ENCODE measurements around the gene IFI27L1. TPM values are rescaled to one million over a fixed set of nuclear protein-coding genes. Genes with fewer than 3 reads are reported as not detected.

Gene IFI27L1, protein sequence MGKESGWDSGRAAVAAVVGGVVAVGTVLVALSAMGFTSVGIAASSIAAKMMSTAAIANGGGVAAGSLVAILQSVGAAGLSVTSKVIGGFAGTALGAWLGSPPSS
- 25.8 and 30.0 TPM in 2 replicates for total RNA-seq
- long read RNA-seq, partial matches to known transcripts, result 1 of 12 reads
- long read RNA-seq, other reads (novel, unspliced or antisense), result 10 of 12 reads

DNA sequence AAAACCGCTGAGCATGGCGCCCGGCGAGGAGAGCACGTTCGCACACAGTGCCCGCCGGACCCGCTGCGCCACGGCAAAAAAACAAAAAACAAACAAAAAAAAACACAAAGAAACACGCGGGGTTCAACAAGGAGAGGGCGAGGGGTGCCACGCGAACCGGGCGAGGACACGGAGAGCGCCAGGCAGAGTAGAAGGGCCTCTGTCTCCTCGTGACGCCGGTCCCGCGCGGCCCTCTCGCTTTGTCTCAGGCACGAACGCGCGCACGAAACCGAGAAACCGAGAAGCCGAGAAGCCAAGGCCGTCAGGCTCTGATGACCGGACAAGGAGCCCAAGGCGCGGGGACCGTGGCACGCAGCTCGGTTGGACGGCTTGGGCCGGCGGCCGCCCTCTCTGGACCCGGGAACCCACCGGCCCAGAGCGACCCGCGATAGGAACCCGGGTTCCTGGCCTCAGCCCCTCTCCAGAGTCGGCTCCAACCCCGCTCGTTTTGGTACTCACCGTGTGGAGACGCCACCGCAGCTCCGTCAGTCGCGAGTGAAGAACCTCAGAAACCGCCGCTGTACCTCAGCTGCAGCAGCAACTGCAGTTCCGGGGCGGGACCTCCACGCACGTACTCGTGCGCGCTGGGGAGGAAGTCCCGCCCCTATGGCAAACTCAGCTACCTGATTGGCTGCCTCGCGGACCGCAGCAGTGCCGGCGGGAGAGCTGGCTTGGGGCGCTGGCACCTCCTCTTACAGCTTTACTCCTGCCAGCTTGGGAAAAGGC is at the start of gene IFI27L1, which contains the start of gene DDX24:
Gene IFI27L1 (plus strand): TSS at position 690 of the 765 bp plus-strand sequence. CDS start 15,628 bp downstream, outside the sequence.
Gene DDX24 (minus strand): TSS at position 582 of the 765 bp plus-strand sequence. CDS start 1,460 bp downstream, outside the sequence.
- H3K36me3 Mint-ChIP-seq (ENCODE audit: unreplicated experiment), result peaks cover 25% of the 10 kb centered on the region
- H3K9me3 Mint-ChIP-seq (ENCODE audit: unreplicated experiment), result no peaks in the 10 kb centered on the region
- TF ChIP-seq, protein P1, sequence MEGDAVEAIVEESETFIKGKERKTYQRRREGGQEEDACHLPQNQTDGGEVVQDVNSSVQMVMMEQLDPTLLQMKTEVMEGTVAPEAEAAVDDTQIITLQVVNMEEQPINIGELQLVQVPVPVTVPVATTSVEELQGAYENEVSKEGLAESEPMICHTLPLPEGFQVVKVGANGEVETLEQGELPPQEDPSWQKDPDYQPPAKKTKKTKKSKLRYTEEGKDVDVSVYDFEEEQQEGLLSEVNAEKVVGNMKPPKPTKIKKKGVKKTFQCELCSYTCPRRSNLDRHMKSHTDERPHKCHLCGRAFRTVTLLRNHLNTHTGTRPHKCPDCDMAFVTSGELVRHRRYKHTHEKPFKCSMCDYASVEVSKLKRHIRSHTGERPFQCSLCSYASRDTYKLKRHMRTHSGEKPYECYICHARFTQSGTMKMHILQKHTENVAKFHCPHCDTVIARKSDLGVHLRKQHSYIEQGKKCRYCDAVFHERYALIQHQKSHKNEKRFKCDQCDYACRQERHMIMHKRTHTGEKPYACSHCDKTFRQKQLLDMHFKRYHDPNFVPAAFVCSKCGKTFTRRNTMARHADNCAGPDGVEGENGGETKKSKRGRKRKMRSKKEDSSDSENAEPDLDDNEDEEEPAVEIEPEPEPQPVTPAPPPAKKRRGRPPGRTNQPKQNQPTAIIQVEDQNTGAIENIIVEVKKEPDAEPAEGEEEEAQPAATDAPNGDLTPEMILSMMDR (IDR thresholded peaks at IDR 0.05), result no peak
- H3K4me3 Mint-ChIP-seq (ENCODE audit: unreplicated experiment), result peak within 1 kb of the TSS; percentile 100
- H3K27me3 Mint-ChIP-seq (ENCODE audit: unreplicated experiment), result no peaks in the 10 kb centered on the region
- H3K4me1 Mint-ChIP-seq (ENCODE audit: unreplicated experiment), result peaks cover 42% of the 10 kb centered on the region
- peak; percentile 98 for DNase-seq (ENCODE audit: extremely low spot score, unreplicated experiment)
- H3K27ac Mint-ChIP-seq (ENCODE audit: unreplicated experiment), result peak within 1 kb of the TSS; percentile 99

DNA sequence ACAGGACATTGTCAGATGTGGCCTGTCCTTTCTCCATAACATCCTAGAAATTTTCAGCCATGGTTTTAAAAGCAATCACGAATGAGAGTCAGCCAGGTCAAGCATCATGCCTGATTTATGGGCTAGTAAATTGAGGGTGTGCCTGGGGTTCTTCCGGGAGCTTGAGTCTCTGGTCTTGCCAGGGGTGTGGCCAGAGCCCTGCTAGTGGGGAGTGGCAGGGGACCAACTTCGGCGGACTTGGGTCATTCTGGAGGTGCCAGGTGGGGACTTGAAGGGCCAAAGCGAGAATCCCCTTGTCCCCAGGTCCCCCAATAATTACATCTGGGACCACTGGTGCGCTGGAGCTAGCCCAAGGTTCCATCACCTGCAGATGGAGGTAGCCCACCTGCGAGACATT is 49.2 kb upstream of the IFI27L1 start:
- H3K9me3 Mint-ChIP-seq (ENCODE audit: unreplicated experiment), result no peaks in the 10 kb centered on the region
- TF ChIP-seq, protein P1 (IDR thresholded peaks at IDR 0.05), result no peak

DNA sequence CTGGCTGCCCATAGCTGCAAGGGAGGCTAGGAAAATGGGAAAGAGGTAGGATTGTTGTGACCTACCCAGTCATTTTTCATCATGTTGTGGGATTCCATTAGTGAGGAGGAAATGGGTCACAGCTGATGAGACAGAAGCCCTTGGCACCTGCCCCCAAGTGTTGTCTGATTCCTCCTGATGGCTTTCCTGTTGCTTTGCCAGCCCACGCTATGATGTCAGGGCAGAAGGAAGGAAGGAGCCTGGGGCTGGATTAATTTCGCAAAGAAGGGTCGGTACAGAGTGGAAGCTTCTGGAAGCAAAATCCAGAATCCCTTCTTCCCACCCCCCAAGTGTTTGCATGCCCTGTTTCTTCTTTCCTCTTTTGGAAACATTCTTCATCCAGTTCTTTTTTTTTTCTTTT is 46.2 kb upstream of the IFI27L1 start:
- no peak for DNase-seq (ENCODE audit: extremely low spot score, unreplicated experiment)
- Mint-ChIP-seq H3K27me3 (ENCODE audit: unreplicated experiment) (no peaks in the 10 kb centered on the region), H3K4me3 (ENCODE audit: unreplicated experiment) (no peak overlapping the region), H3K4me1 (ENCODE audit: unreplicated experiment) (no peaks in the 10 kb centered on the region), H3K27ac (ENCODE audit: unreplicated experiment) (no peak overlapping the region), H3K9me3 (ENCODE audit: unreplicated experiment) (no peaks in the 10 kb centered on the region), H3K36me3 (ENCODE audit: unreplicated experiment) (no peaks in the 10 kb centered on the region)
- TF ChIP-seq, protein P1 (IDR thresholded peaks at IDR 0.05), result no peak

More for the DNA sequence above, 49.2 kb upstream of the IFI27L1 start:
- Mint-ChIP-seq H3K27me3 (ENCODE audit: unreplicated experiment) (no peaks in the 10 kb centered on the region), H3K4me1 (ENCODE audit: unreplicated experiment) (no peaks in the 10 kb centered on the region), H3K4me3 (ENCODE audit: unreplicated experiment) (no peak overlapping the region), H3K27ac (ENCODE audit: unreplicated experiment) (no peak overlapping the region), H3K36me3 (ENCODE audit: unreplicated experiment) (no peaks in the 10 kb centered on the region)
- DNase-seq (ENCODE audit: extremely low spot score, unreplicated experiment), result no peak

DNA sequence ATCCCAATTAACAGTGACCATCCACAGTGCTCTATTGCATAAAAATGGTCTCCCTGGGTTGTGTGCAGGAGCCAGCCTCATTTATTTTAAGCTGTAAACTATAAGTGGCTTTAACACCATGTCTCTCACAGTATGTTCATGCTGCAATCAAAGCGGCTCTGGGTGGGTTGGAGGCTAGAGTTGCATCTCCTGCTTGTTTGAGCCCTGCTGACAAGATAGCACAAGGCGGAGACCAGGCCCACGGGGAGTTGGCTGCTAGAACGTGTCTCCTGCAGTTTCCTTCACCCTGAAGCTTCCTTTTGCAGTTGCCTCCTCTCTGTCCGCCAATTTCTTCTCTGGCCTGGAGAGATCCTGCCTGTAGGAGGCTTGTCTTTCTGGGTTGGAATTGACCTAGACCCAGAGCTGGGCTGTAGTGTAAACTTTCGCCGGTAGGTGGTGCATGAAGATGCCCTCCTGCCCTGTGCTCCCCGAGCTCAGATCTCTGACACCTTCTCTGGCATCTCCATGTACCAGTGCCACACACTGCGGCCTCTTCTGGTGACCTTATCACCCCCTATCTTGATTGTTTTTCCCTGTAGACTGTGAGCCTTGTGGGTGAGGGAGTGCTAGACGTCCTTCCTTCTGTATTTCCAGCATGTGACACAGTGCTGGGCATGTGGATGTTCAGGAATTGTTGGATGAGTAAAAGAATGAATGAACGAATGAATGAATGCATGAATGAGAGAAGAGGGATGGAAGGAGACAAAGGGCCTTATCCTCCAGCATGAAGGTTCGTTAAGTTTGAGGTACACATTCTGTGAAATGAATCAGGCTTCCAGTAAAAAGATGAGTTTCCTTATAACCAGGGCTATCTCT is 44.6 kb upstream of the IFI27L1 start:
- Mint-ChIP-seq H3K9me3 (ENCODE audit: unreplicated experiment) (no peaks in the 10 kb centered on the region), H3K27me3 (ENCODE audit: unreplicated experiment) (no peaks in the 10 kb centered on the region), H3K36me3 (ENCODE audit: unreplicated experiment) (no peaks in the 10 kb centered on the region), H3K4me1 (ENCODE audit: unreplicated experiment) (no peaks in the 10 kb centered on the region), H3K27ac (ENCODE audit: unreplicated experiment) (no peak overlapping the region), H3K4me3 (ENCODE audit: unreplicated experiment) (no peak overlapping the region)
- TF ChIP-seq, protein P1 (IDR thresholded peaks at IDR 0.05), result peak; percentile 80
- no peak for DNase-seq (ENCODE audit: extremely low spot score, unreplicated experiment)

Measured in osteocyte (in vitro differentiated cells).